ENCODE results near the gene GNL1. TPM values are rescaled to one million over a fixed set of nuclear protein-coding genes. Genes with fewer than 3 reads are reported as not detected.
"Not testable (repeated sequence)": the region's sequence is repeated elsewhere in the genome, so short reads cannot be mapped to it uniquely, and the experiment has no call there.

The GNL1 gene
- total RNA-seq, 1 donor from 2014 or later = 54.8 TPM

GRCh38 chr6:30537931-30538330 is 18.4 kb downstream of the GNL1 start:
- no peaks in the 10 kb centered on the region for H3K9me3 ChIP-seq
- no peak for DNase-seq
- no peak overlapping the region for H3K4me3 ChIP-seq
- ATAC-seq = no peak
- TF ChIP-seq CTCF (IDR thresholded peaks at IDR 0.05) = no peak
- intact Hi-C loops (cut with DNase I) = no loop called here
- H3K27ac ChIP-seq = no peak overlapping the region
- no peaks in the 10 kb centered on the region for H3K27me3 ChIP-seq
- H3K4me1 ChIP-seq = peaks cover 14% of the 10 kb centered on the region
- H3K36me3 ChIP-seq = no peaks in the 10 kb centered on the region

DNA sequence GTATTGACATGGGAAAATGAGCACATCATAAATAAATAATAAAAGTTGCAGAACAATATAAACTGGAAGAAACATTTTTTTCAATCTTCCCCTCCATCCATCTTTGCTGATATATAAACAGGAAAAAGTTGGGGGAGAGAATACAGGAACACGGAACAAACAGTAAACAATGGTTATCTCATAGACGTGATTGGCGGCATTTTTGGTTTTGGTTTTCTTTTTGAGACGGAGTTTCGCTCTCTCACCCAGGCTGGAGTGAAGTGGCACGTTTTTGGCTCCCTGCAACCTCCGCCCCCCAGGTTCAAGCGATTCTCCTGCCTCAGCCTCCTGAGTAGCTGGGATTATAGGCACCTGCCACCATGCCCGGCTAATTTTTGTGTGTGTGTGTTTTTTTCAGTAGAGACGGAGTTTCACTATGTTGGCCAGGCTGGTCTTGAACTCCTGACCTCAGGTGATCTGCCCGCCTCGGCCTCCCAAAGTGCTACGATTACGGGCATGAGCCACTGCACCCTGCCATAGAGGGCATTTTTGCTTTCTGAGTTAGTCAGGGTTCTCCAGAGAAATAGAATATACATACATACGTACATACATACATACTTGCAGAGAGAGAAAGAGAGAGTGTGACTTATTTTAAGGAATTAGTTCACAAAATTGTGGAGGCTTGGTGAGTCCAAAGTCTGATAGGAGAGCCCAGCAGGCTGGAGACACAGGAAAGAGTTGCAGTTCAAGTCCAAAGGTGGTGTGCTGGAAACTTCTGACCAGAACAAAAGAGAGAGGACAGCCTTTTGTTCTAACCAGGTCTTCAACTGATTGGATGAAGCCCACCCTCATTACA is 22.6 kb downstream of the GNL1 start:
- ATAC-seq (peak; percentile 39), DNase-seq (no peak)
- intact Hi-C loops (cut with DNase I) = loop anchor here (5.0 kb wide), 1 partner anchor 41 kb away; no protein-coding TSS in a partner anchor
- Histone ChIP-seq H3K27me3 (no peaks in the 10 kb centered on the region), H3K4me1 (peaks cover 9% of the 10 kb centered on the region), H3K9me3 (no peaks in the 10 kb centered on the region), H3K27ac (peak overlapping the region; percentile 63), H3K4me3 (no peak overlapping the region), H3K36me3 (no peaks in the 10 kb centered on the region)
- no peak for TF ChIP-seq CTCF (IDR thresholded peaks at IDR 0.05)

DNA sequence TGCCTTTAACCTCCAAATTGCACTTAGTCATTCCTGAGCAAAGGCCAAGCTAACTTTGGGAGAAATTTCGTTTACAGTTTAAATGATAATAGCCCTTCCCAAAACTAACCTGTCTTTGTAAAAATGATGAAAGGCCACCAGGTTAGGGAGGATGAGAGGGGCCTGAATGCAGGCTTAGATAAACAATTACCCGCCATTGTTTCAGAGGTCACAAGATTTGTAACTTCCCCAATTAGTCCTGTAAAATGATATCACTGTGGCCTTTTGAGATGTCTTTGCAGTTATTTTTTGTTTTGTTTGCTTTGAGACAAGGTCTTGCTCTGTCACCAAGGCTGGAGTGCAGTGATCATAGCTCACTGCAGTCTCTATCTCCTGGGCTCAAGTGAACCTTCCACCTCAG is 26.3 kb downstream of the GNL1 start:
- intact Hi-C loops (cut with DNase I) = loop anchor here (5.0 kb wide), 1 partner anchor 38 kb away; no protein-coding TSS in a partner anchor
- Histone ChIP-seq H3K9me3 (no peaks in the 10 kb centered on the region), H3K4me1 (peaks cover 21% of the 10 kb centered on the region), H3K27me3 (no peaks in the 10 kb centered on the region), H3K36me3 (no peaks in the 10 kb centered on the region), H3K4me3 (no peak overlapping the region), H3K27ac (no peak overlapping the region)
- DNase-seq (no peak), ATAC-seq (no peak)
- TF ChIP-seq CTCF (IDR thresholded peaks at IDR 0.05) = no peak

DNA sequence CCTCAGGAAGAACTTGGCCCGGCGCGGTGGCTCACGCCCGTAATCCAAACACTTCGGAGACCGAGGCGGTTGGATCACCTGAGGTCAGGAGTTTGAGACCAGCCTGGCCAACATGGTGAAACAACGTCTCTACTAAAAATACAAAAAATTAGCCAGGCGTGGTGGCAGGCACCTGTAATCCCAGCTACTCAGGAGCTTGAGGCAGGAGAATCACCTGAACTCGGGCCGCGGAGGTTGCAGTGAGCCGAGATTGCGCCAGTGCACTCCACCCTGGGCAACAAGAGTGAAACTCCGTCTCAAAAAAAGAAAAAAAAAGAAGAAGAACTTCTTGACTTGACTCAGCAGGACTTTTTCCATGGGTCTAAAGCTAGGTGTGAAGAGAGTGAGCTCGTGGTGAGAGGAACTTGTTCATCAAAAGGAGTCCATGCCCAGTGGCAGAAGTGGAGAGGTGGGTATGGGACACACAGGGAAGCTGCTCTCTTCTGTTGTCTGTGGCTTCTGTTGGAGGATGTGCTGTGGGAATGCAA is 26.9 kb downstream of the GNL1 start:
- intact Hi-C loops (cut with DNase I); DNase-seq; H3K27me3 ChIP-seq; H3K4me3 ChIP-seq; H3K9me3 ChIP-seq; H3K27ac ChIP-seq; H3K36me3 ChIP-seq: not testable (repeated sequence)
- peak; percentile 55 for ATAC-seq
- H3K4me1 ChIP-seq = peaks cover 21% of the 10 kb centered on the region

DNA sequence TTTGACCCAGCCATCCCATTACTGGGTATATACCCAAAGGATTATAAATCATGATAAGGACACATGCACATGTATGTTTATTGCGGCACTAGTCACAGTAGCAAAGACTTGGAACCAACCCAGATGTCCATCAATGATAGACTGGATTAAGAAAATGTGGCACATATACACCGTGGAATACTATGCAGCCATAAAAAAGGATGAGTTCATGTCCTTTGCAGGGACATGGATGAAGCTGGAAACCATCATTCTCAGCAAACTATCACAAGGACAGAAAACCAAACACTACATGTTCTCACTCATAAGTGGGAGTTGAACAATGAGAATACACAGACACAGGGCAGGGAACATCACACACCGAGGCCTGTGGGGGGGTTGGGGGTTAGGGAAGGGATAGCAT is 29.8 kb downstream of the GNL1 start:
- H3K36me3 ChIP-seq; intact Hi-C loops (cut with DNase I); H3K4me3 ChIP-seq; H3K27me3 ChIP-seq; H3K9me3 ChIP-seq; DNase-seq; H3K27ac ChIP-seq; ATAC-seq: not testable (repeated sequence)
- peaks cover 12% of the 10 kb centered on the region for H3K4me1 ChIP-seq

DNA sequence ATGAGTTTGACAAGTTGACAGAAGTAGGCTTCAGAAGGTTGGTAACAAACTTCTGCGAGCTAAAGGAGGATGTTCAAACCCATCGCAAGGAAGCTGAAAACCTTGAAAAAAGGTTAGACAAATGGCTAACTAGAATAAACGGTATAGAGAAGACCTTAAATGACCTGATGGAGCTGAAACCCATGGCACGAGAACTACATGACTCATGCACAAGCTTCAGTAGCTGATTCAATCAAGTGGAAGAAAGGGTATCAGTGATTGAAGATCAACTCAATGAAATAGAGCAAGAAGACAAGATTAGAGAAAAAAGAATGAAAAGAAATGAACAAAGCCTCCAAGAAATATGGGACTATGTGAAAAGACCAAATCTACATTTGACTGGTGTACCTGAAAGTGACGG is 34.3 kb downstream of the GNL1 start:
- H3K9me3 ChIP-seq; H3K36me3 ChIP-seq; H3K27me3 ChIP-seq; H3K4me3 ChIP-seq; H3K27ac ChIP-seq; ATAC-seq; DNase-seq; intact Hi-C loops (cut with DNase I): not testable (repeated sequence)
- peaks cover 12% of the 10 kb centered on the region for H3K4me1 ChIP-seq

GRCh38 chr6:30521082-30521481 is 35.2 kb downstream of the GNL1 start:
- peak; percentile 69 for ATAC-seq
- intact Hi-C loops (cut with DNase I) = not testable (repeated sequence)

More at GRCh38 chr6:30521082-30521481, 35.2 kb downstream of the GNL1 start:
- H3K27me3 ChIP-seq, H3K36me3 ChIP-seq, H3K9me3 ChIP-seq, H3K4me3 ChIP-seq, DNase-seq: not testable (repeated sequence)
- H3K27ac ChIP-seq = peak overlapping the region; percentile 70
- peaks cover 15% of the 10 kb centered on the region for H3K4me1 ChIP-seq
